Measurements from ENCODE around the gene NLGN1. TPM values are rescaled to one million over a fixed set of nuclear protein-coding genes. Genes with fewer than 3 reads are reported as not detected.

The NLGN1 gene
- total RNA-seq, 4 donors from 2014 or later, result 2.2 to 5.8 (median 3.0) TPM

GRCh38 chr3:174098746-174099145 is 701.2 kb downstream of the NLGN1 start:
- H3K4me1 ChIP-seq, result no peaks in the 10 kb centered on the region
- WGBS, result 83% methylated on average over 2 of the region's 2 CpGs
- H3K9me3 ChIP-seq, result no peaks in the 10 kb centered on the region
- no peak overlapping the region for H3K27ac ChIP-seq
- no peaks in the 10 kb centered on the region for H3K27me3 ChIP-seq
- H3K4me3 ChIP-seq, result no peak overlapping the region
- no peaks in the 10 kb centered on the region for H3K36me3 ChIP-seq
- no peak for DNase-seq (ENCODE audit: low spot score in 2 of 2)
- TF ChIP-seq EP300 (IDR thresholded peaks at IDR 0.05), result no peak
- TF ChIP-seq CTCF (IDR thresholded peaks at IDR 0.05), result no peak
- no peak for TF ChIP-seq POLR2AphosphoS5 (IDR thresholded peaks at IDR 0.05)
- no peak for TF ChIP-seq POLR2A (IDR thresholded peaks at IDR 0.05)

GRCh38 chr3:174099724-174100123 is 702.2 kb downstream of the NLGN1 start:
- H3K27me3 ChIP-seq, result no peaks in the 10 kb centered on the region
- TF ChIP-seq POLR2A (IDR thresholded peaks at IDR 0.05), result no peak
- no peaks in the 10 kb centered on the region for H3K4me1 ChIP-seq
- H3K27ac ChIP-seq, result no peak overlapping the region
- no peaks in the 10 kb centered on the region for H3K36me3 ChIP-seq
- no peaks in the 10 kb centered on the region for H3K9me3 ChIP-seq
- no peak for DNase-seq (ENCODE audit: low spot score in 2 of 2)
- 74% methylated on average over 5 of the region's 5 CpGs for WGBS
- H3K4me3 ChIP-seq, result no peak overlapping the region

- no peak overlapping the region for H3K27ac ChIP-seq
- no peak overlapping the region for H3K4me3 ChIP-seq
- H3K36me3 ChIP-seq, result no peaks in the 10 kb centered on the region
- no peaks in the 10 kb centered on the region for H3K27me3 ChIP-seq
- 80% methylated on average over 2 of the region's 2 CpGs for WGBS
- no peaks in the 10 kb centered on the region for H3K9me3 ChIP-seq
- no peaks in the 10 kb centered on the region for H3K4me1 ChIP-seq
- no peak for TF ChIP-seq POLR2A (IDR thresholded peaks at IDR 0.05)
- DNase-seq (ENCODE audit: low spot score in 2 of 2), result no peak
Observed at GRCh38 chr3:174100744-174101143, 703.2 kb downstream of the NLGN1 start.

GRCh38 chr3:174101244-174101643 is 703.7 kb downstream of the NLGN1 start:
- no peaks in the 10 kb centered on the region for H3K36me3 ChIP-seq
- 87% methylated on average over 5 of the region's 5 CpGs for WGBS
- no peak overlapping the region for H3K27ac ChIP-seq
- no peaks in the 10 kb centered on the region for H3K4me1 ChIP-seq
- H3K27me3 ChIP-seq, result no peaks in the 10 kb centered on the region
- no peak overlapping the region for H3K4me3 ChIP-seq
- no peaks in the 10 kb centered on the region for H3K9me3 ChIP-seq
- TF ChIP-seq CTCF (IDR thresholded peaks at IDR 0.05) (no peak), POLR2AphosphoS5 (IDR thresholded peaks at IDR 0.05) (no peak), EP300 (IDR thresholded peaks at IDR 0.05) (no peak), POLR2A (IDR thresholded peaks at IDR 0.05) (no peak)
- DNase-seq (ENCODE audit: low spot score in 2 of 2), result no peak

- H3K27ac ChIP-seq, result no peak overlapping the region
- H3K9me3 ChIP-seq, result no peaks in the 10 kb centered on the region
- no peak overlapping the region for H3K4me3 ChIP-seq
- 84% methylated on average over 7 of the region's 7 CpGs for WGBS
- no peaks in the 10 kb centered on the region for H3K36me3 ChIP-seq
- TF ChIP-seq EP300 (IDR thresholded peaks at IDR 0.05), result no peak
- no peak for TF ChIP-seq CTCF (IDR thresholded peaks at IDR 0.05)
- TF ChIP-seq POLR2AphosphoS5 (IDR thresholded peaks at IDR 0.05), result no peak
- TF ChIP-seq POLR2A (IDR thresholded peaks at IDR 0.05), result no peak
- DNase-seq (ENCODE audit: low spot score in 2 of 2), result no peak
- no peaks in the 10 kb centered on the region for H3K4me1 ChIP-seq
- H3K27me3 ChIP-seq, result no peaks in the 10 kb centered on the region
Observed at GRCh38 chr3:174102274-174102673, 704.7 kb downstream of the NLGN1 start.

- Histone ChIP-seq H3K9me3 (no peaks in the 10 kb centered on the region), H3K36me3 (no peaks in the 10 kb centered on the region), H3K27ac (no peak overlapping the region), H3K4me1 (no peaks in the 10 kb centered on the region), H3K27me3 (no peaks in the 10 kb centered on the region), H3K4me3 (no peak overlapping the region)
- no peak for TF ChIP-seq EP300 (IDR thresholded peaks at IDR 0.05)
- TF ChIP-seq CTCF (IDR thresholded peaks at IDR 0.05), result no peak
- no peak for TF ChIP-seq POLR2AphosphoS5 (IDR thresholded peaks at IDR 0.05)
- TF ChIP-seq POLR2A (IDR thresholded peaks at IDR 0.05), result no peak
- DNase-seq (ENCODE audit: low spot score in 2 of 2), result no peak
- WGBS, result 72% methylated on average over 3 of the region's 3 CpGs
Observed at GRCh38 chr3:174102866-174103265, 705.3 kb downstream of the NLGN1 start.

Data from suprapubic skin (tissue), 4 donors.